Adrenal gland (tissue), 12 donors: ENCODE results near the gene LMNA. TPM values are rescaled to one million over a fixed set of nuclear protein-coding genes. Genes with fewer than 3 reads are reported as not detected.

Source experiments
- DNase-seq, 7 donors: peaks; one replicate each; pipeline ENCODE4 v3.0.0-alpha.2; 2019 to 2020
- H3K27ac ChIP-seq, 5 donors: fragments of 200-600 bp; sonication (generic) in 4 of 5; 1 replicate in 3 of 5; 2 replicates in 2 of 5; pipeline versions ENCODE4 v1.5.1 to v1.8.0; 2016 to 2020; ENCODE audit warnings: mild to moderate bottlenecking in 1 of 5
- H3K27me3 ChIP-seq: fragments of 200-600 bp; 2 replicates; pipeline ENCODE4 v1.8.0; 2021
- H3K36me3 ChIP-seq, 2 donors: fragments of 200-600 bp; replicated peaks in 1 of 2; 1 replicate in 1 of 2; 2 replicates in 1 of 2; pipeline versions ENCODE4 v1.5.1 to v1.8.0; 2018 to 2022
- H3K4me1 ChIP-seq, 2 donors: fragments of 200-600 bp; replicated peaks in 1 of 2; 1 replicate in 1 of 2; 2 replicates in 1 of 2; pipeline versions ENCODE4 v1.5.1 to v1.8.0; 2018 to 2021
- H3K4me3 ChIP-seq, 4 donors: fragments of 200-600 bp; sonication (generic) in 3 of 4; one replicate each; pipeline ENCODE4 v1.5.1; 2016 to 2018
- H3K9me3 ChIP-seq, 3 donors: fragments of 200-600 bp; sonication (generic) in 1 of 3; replicated peaks in 1 of 3; 1 replicate in 2 of 3; 2 replicates in 1 of 3; pipeline versions ENCODE4 v1.5.1 to v1.8.0; 2016 to 2021
- POLR2A ChIP-seq, 2 donors: fragments of 450-650 bp; IDR thresholded peaks; one replicate each; pipeline ENCODE4 v1.6.1; 2017; ENCODE audit warnings: antibody characterized with exemption in 2 of 2, mild to moderate bottlenecking in 2 of 2, moderate library complexity in 1 of 2
- WGBS, 4 donors: extraction: QIAGEN DNeasy Blood & Tissue Kit in 2 of 4; methylation state at CpG; one replicate each; pipeline versions ENCODE4 v1.1.5 to v1.1.7; 2013 to 2017; 5-methylcytosine and 5-hydroxymethylcytosine counted together
- intact Hi-C, 2 donors: fragments of 100-400 bp; cut with DNase I; formaldehyde crosslinking; loops; one replicate each; pipeline versions ENCODE4 v1.14.1 to v1.15.0; 2022 to 2023
- polyA plus RNA-seq, 3 donors: library from polyadenylated mRNA; stranded (reverse); fragments of 200-250 nt in 2 of 3; fragments of 350-450 nt in 1 of 3; fragmentation: Illumina TruSeq in 1 of 3; extraction: RNeasy Lipid Tissue Mini Kit (QIAGEN cat#74804) in 1 of 3; gene quantifications; one replicate each; pipeline ENCODE4 v1.2.3, GENCODE V29; 2013 to 2014
- total RNA-seq, 9 donors: library from RNA; depleted of rRNA in 4 of 9; stranded (reverse); fragments of >200 nt in 4 of 9; fragments of 120-200 nt in 1 of 9; fragmentation: NEBNext Ultra II Directional in 1 of 9; extraction: Animal tissue kit (Norgen Biotek cat#: 25700) in 1 of 9; gene quantifications; one replicate each; pipeline versions ENCODE4 v1.1.0 to v1.2.4, GENCODE V29; 2013 to 2023
- TF ChIP-seq, protein P1 (sequence below), 6 experiments: fragments of 450-650 bp in 4 of 6; fragments of 200-600 bp in 2 of 6; sonication (generic) in 1 of 6; IDR thresholded peaks; 1 replicate in 5 of 6; 2 replicates in 1 of 6; pipeline versions ENCODE4 v1.5.1 to v1.8.0; 2016 to 2021; ENCODE audit warnings: antibody characterized with exemption in 6 of 6, mild to moderate bottlenecking in 2 of 6, moderate library complexity in 1 of 6
- donor health status: healthy with polysubstance abuse.
- donor health status: Bipolar disorder and iron deficiency.
- donor health status: DM: yes; HTN: yes; CAD: no.
- donor health status: DM: no; HTN: no; CAD: no.
- donor health status: DM: no; HTN: no; CAD: no.
- donor health status: DM: yes; HTN: yes; CAD: no.

Gene LMNA
- total and polyA plus RNA-seq, 12 donors, result 116 to 591 (median 382) TPM

DNA sequence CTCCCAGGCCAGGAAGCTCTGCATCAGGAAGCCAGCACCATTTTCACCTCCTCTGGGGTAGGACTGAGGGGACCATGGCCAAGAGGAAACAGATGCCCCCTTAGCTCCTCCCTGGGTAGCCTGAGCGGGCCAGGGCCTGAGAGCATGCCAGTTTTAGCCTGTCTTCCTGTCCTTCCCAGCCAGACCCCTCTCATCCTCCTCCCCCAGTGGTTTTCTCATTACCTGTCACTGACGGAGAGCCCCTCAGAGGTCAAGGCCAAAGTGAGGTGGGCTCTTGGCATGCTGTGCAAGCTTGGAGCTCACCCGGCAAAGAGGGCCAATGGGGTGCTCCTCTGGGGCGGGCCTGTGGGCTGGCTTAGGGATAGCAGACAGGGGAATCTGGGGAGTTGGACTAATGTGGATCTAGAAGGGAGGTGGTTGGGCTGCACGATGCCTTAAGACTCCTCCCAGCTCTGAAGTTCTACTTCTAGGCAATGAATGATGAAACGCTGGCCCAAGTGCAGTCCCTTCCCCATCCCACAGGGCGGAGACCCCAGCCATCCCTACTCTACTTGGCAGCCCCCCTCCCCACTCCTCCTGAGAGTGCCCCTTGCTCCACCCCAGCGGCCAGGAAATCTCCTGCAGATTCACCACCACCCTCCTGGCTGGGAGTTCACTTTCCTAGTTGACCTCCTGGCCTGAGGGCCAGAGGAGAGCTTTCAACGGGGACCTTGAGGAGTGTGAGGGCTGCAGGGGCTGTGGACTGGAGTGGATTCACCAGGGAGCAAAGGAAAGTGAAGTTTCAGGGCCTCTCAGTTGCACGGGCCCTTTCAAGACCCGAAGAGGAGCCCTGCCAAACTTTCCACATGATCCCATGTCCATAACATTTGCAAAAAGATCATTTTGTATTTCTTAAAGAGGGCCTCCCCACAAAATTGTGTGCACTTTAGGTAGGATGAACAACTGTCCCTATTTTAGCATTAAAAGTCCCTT, 9.4 kb upstream of the LMNA start:
- H3K4me1 ChIP-seq, result peaks cover 11 to 69% of the 10 kb centered on the region in 2 donors

DNA sequence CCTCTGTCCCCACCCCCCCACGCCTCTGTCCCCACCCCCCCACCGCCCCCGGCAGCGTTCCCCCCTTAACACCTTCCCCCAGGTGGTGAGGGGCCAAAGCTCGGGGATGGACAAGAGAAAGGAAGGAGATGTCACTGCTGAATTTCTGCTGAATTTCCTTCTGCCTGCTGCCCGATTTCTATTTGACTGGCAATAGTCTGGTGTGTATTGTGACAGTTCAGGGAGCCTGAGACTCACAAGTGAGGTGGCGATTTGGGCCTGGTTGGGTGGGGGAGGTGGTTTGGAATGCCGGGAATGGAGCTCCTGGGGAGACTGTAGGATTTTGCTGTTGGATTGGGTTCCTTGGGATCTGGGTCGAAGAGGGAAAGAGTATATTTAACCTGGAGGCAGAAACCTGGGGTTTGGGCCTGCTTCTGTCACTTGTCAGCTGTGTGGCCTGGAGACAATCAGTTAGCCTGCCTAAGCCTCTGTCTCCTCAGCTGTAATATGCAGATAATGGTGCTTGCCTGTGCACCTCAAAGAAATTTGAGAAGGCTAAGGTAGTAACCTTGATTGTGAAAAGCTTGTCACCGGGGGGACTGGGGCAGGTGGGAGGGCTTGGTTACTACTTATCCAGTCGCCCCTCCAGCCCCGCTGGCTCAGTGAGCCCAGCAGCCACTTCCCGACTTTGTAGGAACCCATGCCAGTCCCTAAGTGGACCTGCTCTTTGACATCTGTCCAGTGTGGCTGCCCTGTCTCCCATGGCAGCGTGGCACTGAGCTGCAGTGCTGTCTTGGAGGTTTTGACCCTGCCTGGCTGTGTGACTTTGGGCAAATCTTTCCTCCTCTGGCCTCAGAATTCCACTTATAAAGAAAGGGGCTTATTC, 7.7 kb upstream of the LMNA start:
- Histone ChIP-seq H3K27ac (peak overlapping the region in 4 of 5 donors; percentile 75 to 97 (median 90)), H3K36me3 (no peaks in the 10 kb centered on the region), H3K4me3 (no peak overlapping the region), H3K27me3 (no peaks in the 10 kb centered on the region), H3K9me3 (no peaks in the 10 kb centered on the region), H3K4me1 (peaks cover 5 to 66% of the 10 kb centered on the region in 2 donors)
- DNase-seq, result peak in 1 of 7 donors; percentile 69
- TF ChIP-seq, protein P1, sequence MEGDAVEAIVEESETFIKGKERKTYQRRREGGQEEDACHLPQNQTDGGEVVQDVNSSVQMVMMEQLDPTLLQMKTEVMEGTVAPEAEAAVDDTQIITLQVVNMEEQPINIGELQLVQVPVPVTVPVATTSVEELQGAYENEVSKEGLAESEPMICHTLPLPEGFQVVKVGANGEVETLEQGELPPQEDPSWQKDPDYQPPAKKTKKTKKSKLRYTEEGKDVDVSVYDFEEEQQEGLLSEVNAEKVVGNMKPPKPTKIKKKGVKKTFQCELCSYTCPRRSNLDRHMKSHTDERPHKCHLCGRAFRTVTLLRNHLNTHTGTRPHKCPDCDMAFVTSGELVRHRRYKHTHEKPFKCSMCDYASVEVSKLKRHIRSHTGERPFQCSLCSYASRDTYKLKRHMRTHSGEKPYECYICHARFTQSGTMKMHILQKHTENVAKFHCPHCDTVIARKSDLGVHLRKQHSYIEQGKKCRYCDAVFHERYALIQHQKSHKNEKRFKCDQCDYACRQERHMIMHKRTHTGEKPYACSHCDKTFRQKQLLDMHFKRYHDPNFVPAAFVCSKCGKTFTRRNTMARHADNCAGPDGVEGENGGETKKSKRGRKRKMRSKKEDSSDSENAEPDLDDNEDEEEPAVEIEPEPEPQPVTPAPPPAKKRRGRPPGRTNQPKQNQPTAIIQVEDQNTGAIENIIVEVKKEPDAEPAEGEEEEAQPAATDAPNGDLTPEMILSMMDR (IDR thresholded peaks at IDR 0.05), result no peak
- no peak for TF ChIP-seq POLR2A (IDR thresholded peaks at IDR 0.05)
- WGBS, 4 donors, result 38 to 68% (median 55%) methylated on average over 8 to 14 of the region's 14 CpGs
- intact Hi-C loops, result no loop called here

More for the DNA sequence above, 9.4 kb upstream of the LMNA start:
- Histone ChIP-seq H3K4me3 (peak overlapping the region in 1 of 4 donors; percentile 38), H3K27me3 (no peaks in the 10 kb centered on the region), H3K27ac (peak overlapping the region in 4 of 5 donors; percentile 75 to 97 (median 90)), H3K36me3 (no peaks in the 10 kb centered on the region), H3K9me3 (no peaks in the 10 kb centered on the region)
- intact Hi-C loops, result no loop called here
- no peak for DNase-seq
- 45 to 61% (median 59%) methylated on average over 9 to 11 of the region's 11 CpGs for WGBS, 4 donors
- no peak for TF ChIP-seq POLR2A (IDR thresholded peaks at IDR 0.05)
- TF ChIP-seq, protein P1 (IDR thresholded peaks at IDR 0.05), result no peak

DNA sequence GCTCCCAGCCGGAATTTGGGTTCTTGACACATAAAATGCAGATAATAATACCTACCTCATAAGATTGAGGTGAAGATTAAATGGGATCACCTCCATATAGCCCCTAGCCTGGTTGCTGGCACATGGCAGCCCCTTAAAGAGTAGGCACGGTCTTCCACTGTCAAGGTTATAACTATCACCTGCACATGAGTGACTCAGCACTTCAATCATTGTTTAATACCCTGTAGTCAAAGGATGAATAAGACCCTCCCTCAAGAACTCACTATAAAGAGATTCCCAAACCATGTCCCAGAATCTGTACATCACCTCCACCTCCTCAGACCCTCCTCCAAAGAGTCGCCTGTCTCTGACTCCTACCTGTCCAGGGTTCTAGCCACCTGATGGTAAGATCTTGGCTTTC, 6.5 kb upstream of the LMNA start:
- WGBS, 4 donors, result 78 to 84% (median 80%) methylated on average over 3 of the region's 3 CpGs
- H3K27ac ChIP-seq, result peak overlapping the region in 2 of 5 donors; percentile 48 to 97
- no peaks in the 10 kb centered on the region for H3K36me3 ChIP-seq
- H3K4me1 ChIP-seq, result peaks cover 11 to 65% of the 10 kb centered on the region in 2 donors
- TF ChIP-seq, protein P1 (IDR thresholded peaks at IDR 0.05), result no peak
- TF ChIP-seq POLR2A (IDR thresholded peaks at IDR 0.05), result no peak
- H3K9me3 ChIP-seq, result no peaks in the 10 kb centered on the region
- intact Hi-C loops, result no loop called here
- H3K4me3 ChIP-seq, result no peak overlapping the region
- H3K27me3 ChIP-seq, result no peaks in the 10 kb centered on the region
- DNase-seq, result no peak
